K562 (cell line): Measurements from ENCODE around the gene MS4A7. TPM values are rescaled to one million over a fixed set of nuclear protein-coding genes. Genes with fewer than 3 reads are reported as not detected.

Experiments used
- DMBX1 ChIP-seq: fragments of 250-450 bp; sonication (Bioruptor Pico); IDR thresholded peaks from 2 replicates; pipeline ENCODE4 v1.8.0; 2022; ENCODE audit warnings: inconsistent platforms, mild to moderate bottlenecking, moderate library complexity, borderline replicate concordance
- MEF2D ChIP-seq: conservative IDR thresholded peaks from 2 replicates; pipeline ENCODE4 v1.6.1; 2016; ENCODE audit warnings: low read depth, missing genetic modification characterization, missing compliant biosample characterization
- NELFE ChIP-seq: IDR thresholded peaks from 2 replicates; pipeline ENCODE4 v1.6.1; 2011; ENCODE audit warnings: mild to moderate bottlenecking; ENCODE audit not compliant: insufficient read depth, insufficient read length
- SMARCE1 ChIP-seq: fragments of 450-650 bp; IDR thresholded peaks from 2 replicates; pipeline ENCODE4 v1.7.1; 2016; ENCODE audit warnings: mild to moderate bottlenecking
- TGIF2 ChIP-seq: sonication (generic); formaldehyde crosslinking; IDR thresholded peaks from 2 replicates; pipeline ENCODE4 v1.8.1; 2022; ENCODE audit warnings: mild to moderate bottlenecking, missing genetic modification reagents, moderate library complexity
- ZBED1 ChIP-seq: IDR thresholded peaks from 2 replicates; pipeline ENCODE4 v1.6.1; 2014
- ZC3H8 ChIP-seq: fragments of 450-650 bp; IDR thresholded peaks from 2 replicates; pipeline ENCODE4 v1.6.1; 2017
- ZNF764 ChIP-seq: fragments of 250-450 bp; sonication (Bioruptor Pico); IDR thresholded peaks from 2 replicates; pipeline ENCODE4 v1.4.0; 2020; ENCODE audit warnings: low read depth, mild to moderate bottlenecking, moderate library complexity
- polyA plus RNA-seq, 8 experiments: library from polyadenylated mRNA; depleted of rRNA in 4 of 8; stranded (reverse) in 5 of 8; unstranded in 3 of 8; fragments of >200 nt; fragmentation: Nextera tagmentation in 2 of 8; fragmentation: Illumina TruSeq in 1 of 8; extraction: Ambion mirVana in 2 of 8; extraction: Trizol in 1 of 8; gene quantifications; 2 replicates each; pipeline versions ENCODE4 v1.2.1 to v1.2.3, GENCODE V29; 2011 to 2014; ENCODE audit warnings: inconsistent platforms in 1 of 8, missing spikeins in 1 of 8
- total RNA-seq, 7 experiments: library from RNA; depleted of rRNA in 6 of 7; stranded (reverse); fragments of >200 nt in 6 of 7; fragmentation: Illumina TruSeq in 2 of 7; extraction: Trizol in 2 of 7; gene quantifications; 2 replicates each; pipeline versions ENCODE4 v1.2.1 to v1.2.3, GENCODE V29; 2011 to 2021; ENCODE audit warnings: low replicate concordance in 1 of 7
- TF ChIP-seq, protein P1 (sequence below): fragments of 450-650 bp; IDR thresholded peaks from 2 replicates; pipeline ENCODE4 v1.6.1; 2016; ENCODE audit warnings: low read depth
- TF ChIP-seq, protein P2 (sequence below): fragments of 250-450 bp; sonication (Bioruptor Pico); IDR thresholded peaks from 2 replicates; pipeline ENCODE4 v1.8.0; 2021; ENCODE audit warnings: moderate library complexity, mild to moderate bottlenecking, inconsistent platforms
- TF ChIP-seq, protein P3 (sequence below), 3 experiments: IDR thresholded peaks in 2 of 3; conservative IDR thresholded peaks in 1 of 3; 2 replicates each; pipeline ENCODE4 v1.5.1; 2011 to 2012; ENCODE audit warnings: low read length in 3 of 3, mild to moderate bottlenecking in 3 of 3, control low read depth in 2 of 3, improper control_type of control experiment in 1 of 3, inconsistent platforms in 1 of 3, low read depth in 1 of 3, mixed read lengths in 1 of 3, moderate library complexity in 1 of 3; ENCODE audit not compliant: insufficient read depth in 2 of 3
- TF ChIP-seq, protein P4 (sequence below): sonication (generic); formaldehyde crosslinking; IDR thresholded peaks from 2 replicates; pipeline ENCODE4 v1.8.0; 2023; ENCODE audit warnings: mild to moderate bottlenecking, missing genetic modification reagents

The MS4A7 gene
- total and polyA plus RNA-seq, 9 of the 15 experiments (the other 6 are each of a cell fraction or from before 2014, with no cell fraction given): not detected

DNA sequence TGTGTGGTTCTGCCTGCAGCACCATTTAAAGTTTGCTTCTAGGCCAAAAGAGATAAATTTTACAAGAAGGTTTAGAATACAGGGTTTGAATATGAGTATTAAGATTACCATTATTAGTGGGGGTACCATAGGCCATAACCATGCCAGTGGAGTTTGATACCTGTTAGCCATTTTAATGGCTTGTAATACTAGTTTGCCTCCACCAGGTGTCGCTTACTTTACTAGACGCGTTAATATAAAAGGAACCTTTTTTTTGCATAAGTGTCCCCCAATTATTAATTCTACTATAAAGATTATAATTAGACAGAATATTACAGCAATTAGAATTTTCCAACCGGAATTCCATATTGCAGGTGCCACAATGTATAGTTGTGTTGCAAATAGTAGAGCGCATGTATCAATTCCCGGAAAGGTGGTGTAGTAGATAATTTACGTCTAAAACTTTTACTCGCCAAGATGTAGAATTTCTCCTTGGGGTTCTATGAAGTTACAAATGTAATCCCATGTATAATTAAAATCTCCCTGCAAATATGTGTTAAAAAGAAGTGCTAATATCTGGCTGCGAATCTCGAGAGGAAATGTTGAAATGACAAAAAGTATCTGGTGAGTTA, 35.1 kb upstream of the MS4A7 start (continued):
- TF ChIP-seq, protein P1, sequence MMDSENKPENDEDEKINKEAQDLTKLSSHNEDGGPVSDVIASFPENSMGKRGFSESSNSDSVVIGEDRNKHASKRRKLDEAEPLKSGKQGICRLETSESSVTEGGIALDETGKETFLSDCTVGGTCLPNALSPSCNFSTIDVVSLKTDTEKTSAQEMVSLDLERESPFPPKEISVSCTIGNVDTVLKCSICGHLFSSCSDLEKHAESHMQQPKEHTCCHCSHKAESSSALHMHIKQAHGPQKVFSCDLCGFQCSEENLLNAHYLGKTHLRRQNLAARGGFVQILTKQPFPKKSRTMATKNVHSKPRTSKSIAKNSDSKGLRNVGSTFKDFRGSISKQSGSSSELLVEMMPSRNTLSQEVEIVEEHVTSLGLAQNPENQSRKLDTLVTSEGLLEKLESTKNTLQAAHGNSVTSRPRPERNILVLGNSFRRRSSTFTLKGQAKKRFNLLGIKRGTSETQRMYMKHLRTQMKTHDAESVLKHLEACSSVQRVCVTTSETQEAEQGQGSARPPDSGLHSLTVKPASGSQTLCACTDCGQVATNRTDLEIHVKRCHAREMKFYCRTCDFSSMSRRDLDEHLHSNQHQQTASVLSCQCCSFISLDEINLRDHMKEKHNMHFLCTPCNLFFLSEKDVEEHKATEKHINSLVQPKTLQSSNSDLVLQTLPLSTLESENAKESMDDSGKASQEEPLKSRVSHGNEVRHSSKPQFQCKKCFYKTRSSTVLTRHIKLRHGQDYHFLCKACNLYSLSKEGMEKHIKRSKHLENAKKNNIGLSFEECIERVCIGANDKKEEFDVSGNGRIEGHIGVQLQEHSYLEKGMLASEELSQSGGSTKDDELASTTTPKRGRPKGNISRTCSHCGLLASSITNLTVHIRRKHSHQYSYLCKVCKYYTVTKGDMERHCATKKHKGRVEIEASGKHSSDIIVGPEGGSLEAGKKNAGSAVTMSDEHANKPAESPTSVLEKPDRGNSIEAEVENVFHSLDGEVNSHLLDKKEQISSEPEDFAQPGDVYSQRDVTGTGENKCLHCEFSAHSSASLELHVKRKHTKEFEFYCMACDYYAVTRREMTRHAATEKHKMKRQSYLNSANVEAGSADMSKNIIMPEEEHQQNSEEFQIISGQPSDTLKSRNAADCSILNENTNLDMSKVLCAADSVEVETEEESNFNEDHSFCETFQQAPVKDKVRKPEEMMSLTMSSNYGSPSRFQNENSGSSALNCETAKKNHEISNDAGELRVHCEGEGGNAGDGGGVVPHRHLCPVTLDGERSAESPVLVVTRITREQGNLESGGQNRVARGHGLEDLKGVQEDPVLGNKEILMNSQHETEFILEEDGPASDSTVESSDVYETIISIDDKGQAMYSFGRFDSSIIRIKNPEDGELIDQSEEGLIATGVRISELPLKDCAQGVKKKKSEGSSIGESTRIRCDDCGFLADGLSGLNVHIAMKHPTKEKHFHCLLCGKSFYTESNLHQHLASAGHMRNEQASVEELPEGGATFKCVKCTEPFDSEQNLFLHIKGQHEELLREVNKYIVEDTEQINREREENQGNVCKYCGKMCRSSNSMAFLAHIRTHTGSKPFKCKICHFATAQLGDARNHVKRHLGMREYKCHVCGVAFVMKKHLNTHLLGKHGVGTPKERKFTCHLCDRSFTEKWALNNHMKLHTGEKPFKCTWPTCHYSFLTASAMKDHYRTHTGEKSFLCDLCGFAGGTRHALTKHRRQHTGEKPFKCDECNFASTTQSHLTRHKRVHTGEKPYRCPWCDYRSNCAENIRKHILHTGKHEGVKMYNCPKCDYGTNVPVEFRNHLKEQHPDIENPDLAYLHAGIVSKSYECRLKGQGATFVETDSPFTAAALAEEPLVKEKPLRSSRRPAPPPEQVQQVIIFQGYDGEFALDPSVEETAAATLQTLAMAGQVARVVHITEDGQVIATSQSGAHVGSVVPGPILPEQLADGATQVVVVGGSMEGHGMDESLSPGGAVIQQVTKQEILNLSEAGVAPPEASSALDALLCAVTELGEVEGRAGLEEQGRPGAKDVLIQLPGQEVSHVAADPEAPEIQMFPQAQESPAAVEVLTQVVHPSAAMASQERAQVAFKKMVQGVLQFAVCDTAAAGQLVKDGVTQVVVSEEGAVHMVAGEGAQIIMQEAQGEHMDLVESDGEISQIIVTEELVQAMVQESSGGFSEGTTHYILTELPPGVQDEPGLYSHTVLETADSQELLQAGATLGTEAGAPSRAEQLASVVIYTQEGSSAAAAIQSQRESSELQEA: no peak
- TF ChIP-seq, protein P2, sequence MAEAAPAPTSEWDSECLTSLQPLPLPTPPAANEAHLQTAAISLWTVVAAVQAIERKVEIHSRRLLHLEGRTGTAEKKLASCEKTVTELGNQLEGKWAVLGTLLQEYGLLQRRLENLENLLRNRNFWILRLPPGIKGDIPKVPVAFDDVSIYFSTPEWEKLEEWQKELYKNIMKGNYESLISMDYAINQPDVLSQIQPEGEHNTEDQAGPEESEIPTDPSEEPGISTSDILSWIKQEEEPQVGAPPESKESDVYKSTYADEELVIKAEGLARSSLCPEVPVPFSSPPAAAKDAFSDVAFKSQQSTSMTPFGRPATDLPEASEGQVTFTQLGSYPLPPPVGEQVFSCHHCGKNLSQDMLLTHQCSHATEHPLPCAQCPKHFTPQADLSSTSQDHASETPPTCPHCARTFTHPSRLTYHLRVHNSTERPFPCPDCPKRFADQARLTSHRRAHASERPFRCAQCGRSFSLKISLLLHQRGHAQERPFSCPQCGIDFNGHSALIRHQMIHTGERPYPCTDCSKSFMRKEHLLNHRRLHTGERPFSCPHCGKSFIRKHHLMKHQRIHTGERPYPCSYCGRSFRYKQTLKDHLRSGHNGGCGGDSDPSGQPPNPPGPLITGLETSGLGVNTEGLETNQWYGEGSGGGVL (CRISPR knock-in tag): no peak
- no peak for TF ChIP-seq ZC3H8
- no peak for TF ChIP-seq DMBX1 (CRISPR knock-in tag)
- TF ChIP-seq SMARCE1: no peak
- TF ChIP-seq ZBED1: no peak
- TF ChIP-seq, protein P3, sequence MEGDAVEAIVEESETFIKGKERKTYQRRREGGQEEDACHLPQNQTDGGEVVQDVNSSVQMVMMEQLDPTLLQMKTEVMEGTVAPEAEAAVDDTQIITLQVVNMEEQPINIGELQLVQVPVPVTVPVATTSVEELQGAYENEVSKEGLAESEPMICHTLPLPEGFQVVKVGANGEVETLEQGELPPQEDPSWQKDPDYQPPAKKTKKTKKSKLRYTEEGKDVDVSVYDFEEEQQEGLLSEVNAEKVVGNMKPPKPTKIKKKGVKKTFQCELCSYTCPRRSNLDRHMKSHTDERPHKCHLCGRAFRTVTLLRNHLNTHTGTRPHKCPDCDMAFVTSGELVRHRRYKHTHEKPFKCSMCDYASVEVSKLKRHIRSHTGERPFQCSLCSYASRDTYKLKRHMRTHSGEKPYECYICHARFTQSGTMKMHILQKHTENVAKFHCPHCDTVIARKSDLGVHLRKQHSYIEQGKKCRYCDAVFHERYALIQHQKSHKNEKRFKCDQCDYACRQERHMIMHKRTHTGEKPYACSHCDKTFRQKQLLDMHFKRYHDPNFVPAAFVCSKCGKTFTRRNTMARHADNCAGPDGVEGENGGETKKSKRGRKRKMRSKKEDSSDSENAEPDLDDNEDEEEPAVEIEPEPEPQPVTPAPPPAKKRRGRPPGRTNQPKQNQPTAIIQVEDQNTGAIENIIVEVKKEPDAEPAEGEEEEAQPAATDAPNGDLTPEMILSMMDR (IDR thresholded peaks at IDR 0.05 in 2 of 3, conservative IDR thresholded peaks at IDR 0.05 in 1 of 3; ENCODE audit: insufficient read depth in 2 of 3, low read depth in 1 of 3, low read length in 3 of 3): peak; percentile 47 to 63 (median 57); a peak in 5 of 6 replicates
- no peak for TF ChIP-seq TGIF2 (CRISPR knock-in tag)
- TF ChIP-seq, protein P4, sequence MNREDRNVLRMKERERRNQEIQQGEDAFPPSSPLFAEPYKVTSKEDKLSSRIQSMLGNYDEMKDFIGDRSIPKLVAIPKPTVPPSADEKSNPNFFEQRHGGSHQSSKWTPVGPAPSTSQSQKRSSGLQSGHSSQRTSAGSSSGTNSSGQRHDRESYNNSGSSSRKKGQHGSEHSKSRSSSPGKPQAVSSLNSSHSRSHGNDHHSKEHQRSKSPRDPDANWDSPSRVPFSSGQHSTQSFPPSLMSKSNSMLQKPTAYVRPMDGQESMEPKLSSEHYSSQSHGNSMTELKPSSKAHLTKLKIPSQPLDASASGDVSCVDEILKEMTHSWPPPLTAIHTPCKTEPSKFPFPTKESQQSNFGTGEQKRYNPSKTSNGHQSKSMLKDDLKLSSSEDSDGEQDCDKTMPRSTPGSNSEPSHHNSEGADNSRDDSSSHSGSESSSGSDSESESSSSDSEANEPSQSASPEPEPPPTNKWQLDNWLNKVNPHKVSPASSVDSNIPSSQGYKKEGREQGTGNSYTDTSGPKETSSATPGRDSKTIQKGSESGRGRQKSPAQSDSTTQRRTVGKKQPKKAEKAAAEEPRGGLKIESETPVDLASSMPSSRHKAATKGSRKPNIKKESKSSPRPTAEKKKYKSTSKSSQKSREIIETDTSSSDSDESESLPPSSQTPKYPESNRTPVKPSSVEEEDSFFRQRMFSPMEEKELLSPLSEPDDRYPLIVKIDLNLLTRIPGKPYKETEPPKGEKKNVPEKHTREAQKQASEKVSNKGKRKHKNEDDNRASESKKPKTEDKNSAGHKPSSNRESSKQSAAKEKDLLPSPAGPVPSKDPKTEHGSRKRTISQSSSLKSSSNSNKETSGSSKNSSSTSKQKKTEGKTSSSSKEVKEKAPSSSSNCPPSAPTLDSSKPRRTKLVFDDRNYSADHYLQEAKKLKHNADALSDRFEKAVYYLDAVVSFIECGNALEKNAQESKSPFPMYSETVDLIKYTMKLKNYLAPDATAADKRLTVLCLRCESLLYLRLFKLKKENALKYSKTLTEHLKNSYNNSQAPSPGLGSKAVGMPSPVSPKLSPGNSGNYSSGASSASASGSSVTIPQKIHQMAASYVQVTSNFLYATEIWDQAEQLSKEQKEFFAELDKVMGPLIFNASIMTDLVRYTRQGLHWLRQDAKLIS (CRISPR knock-in tag): no peak
- TF ChIP-seq ZNF764 (CRISPR knock-in tag): 0 out of 2 replicates have a peak, but pooled peaks have one; percentile 35
- TF ChIP-seq MEF2D (tag): no peak
- no peak for TF ChIP-seq NELFE
